DMS53 (cell line): ENCODE data around the gene SOX21.
"Not testable (repeated sequence)": the region's sequence is repeated elsewhere in the genome, so short reads cannot be mapped to it uniquely, and the experiment has no call there.

ENCODE experiments used
- DNase-seq: peaks from one replicate; lab custom pipeline; 2025; lab: John Stamatoyannopoulos, UW

SOX21 gene

DNA sequence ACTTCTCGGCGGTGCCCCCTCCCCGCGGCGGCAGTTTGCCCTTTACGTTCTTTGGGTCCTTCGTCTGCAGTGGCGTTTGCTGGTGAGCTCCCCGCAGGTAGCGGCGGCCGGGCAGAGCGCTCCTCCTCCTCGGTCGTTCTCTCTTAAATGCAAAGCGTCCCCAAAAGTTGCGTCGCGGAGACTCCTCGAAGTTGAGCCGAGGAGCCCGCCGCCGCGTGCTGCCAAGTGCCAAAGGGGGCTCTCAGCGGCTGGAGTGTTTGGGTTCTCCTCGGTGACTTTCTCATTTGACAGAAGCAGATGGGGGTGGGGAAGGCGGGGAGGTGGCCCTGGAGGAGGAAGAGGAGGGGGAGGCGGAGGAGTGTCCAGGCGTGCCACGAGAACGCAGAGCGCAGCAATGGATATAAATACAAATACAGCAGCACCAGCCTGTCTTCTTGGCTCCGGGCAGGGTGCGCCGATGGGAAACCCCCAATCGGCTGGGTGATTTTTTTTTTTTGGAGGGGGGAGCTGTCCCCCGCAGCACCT is at the start of gene SOX21:
TSS of gene SOX21 (minus strand) at position 259 of the 525 bp plus-strand sequence. CDS start 496 bp downstream, outside the sequence.
- DNase-seq, result peak; percentile 42

DNA sequence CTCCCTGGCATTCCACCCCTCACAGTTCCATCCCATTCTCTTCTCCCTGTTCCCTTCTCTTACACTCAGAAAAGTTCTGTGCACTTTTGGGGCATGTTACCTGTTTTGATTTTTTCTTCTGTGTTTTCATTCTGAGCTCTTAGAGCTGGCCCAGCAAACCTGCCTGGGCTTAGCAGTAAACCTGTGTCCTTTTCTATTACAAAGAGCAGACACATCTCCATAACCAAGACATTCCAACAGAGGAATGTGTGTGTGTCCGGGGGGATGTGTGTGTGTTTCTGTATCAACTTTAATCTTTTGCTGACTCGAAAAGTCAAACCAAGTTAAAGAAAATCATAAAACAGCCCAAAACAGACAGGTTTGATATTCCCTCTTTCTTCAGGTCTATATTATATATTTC is 49.1 kb upstream of the SOX21 start:
- DNase-seq, result no peak

DNA sequence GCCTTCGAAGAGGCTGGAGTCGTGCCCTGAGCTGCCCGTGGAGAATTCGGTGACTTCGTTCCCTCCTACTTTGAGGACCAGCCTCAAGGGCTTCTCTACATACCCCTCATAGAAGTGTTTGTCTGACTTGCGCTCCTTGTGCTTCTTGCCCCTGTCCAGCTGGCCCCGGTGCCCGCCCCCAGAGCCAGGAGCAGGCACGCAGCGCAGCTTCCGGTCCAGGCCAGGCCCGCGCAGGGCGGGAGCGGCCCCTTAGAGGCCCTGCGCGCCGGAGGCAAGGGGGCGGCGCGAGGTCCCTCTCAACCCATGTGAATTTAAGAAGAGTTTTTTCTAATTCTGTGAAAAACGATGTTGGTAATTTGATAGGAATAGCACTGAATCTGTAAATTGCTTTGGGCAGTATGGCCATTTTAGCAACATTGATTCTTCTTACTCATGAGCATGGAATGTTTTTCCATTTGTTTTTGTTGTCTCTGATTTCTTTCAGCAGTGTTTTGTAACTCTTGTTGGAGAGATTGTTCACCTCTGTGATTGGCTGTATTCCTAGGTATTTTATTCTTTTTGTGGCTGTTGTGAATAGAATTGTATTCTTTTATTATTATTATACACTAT is 46.9 kb upstream of the SOX21 start:
- DNase-seq, result no peak

DNA sequence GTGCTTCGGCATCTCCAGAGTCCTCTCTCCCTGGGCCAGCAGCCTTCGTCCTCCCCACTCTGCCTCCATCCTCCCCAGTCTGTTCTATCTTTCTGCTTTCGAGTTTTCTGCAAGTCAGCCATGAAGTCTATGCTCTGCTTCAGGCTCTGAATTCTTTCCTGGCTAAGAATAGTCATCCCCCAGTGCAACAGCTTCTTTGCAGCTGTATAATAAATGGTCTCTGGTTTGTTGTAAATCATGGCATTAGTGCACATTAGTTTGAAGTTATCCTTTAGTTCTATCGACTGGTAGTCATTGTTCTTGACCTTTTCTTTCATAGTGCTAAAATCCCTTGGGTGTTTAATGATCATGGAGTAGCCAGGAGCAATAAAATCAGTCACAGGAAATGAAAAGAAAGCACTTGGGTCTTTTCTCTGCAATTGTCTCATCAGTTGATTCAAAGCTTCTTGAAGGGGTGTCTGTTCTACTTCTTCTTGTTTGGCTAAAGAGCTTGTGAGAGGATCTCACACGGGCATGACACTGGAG is 46.2 kb upstream of the SOX21 start:
- DNase-seq, result no peak

DNA sequence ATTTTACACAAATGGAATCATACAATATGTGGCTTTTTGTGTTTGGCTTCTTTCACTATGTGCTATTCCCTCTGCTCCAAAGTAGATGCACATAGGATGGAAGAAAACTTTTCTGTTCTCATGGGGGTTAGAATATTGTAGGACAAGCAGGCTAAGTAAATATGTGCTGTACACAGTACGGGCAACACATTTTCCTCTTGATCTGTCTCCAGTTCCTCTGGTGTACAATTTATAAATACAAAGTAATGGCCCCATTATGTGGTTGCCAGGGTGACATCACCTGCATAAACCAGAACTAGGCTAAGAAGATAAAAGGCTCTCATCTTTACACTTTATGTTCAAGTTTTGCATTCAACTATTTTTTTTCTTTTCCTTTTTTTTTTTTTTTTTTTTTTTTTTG is 41.0 kb upstream of the SOX21 start:
- no peak for DNase-seq

DNA sequence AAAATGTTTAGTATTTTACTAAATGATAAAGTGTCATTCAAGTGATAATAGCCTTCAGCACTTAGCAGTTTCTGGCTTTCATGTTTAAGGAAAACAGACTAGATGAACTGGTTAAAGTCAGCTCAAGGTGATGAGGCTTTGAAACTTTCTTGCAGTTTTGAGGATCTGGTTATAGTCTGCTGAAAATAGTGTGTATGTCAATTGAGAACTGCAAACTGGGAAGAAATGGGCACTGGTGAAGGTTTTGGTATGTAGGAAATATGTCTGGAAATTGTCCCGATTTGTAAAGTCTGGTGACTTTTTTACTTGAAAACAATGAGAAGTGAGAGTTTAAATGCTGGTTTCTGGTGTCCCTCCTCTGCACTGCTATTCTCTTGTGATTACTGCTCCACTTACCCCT is 36.8 kb upstream of the SOX21 start:
- no peak for DNase-seq

DNA sequence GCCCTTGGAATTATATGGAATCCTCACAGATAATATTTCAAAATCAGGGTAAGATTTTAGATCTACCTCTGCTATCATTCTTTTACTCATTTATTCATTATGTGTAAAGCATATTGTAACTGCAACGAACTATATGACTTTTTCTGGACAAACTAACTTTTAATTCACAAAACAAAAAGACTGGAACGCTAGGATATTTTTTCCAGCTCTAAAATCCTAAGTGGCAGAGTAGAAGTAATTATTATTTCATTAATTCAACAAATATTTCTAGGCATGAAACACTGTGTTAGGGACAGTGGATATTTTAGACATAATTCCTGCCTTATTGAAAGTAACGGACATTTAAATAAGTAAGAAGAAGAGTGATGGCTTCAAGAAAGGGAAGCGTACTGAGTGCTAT is 26.9 kb upstream of the SOX21 start:
- no peak for DNase-seq

DNA sequence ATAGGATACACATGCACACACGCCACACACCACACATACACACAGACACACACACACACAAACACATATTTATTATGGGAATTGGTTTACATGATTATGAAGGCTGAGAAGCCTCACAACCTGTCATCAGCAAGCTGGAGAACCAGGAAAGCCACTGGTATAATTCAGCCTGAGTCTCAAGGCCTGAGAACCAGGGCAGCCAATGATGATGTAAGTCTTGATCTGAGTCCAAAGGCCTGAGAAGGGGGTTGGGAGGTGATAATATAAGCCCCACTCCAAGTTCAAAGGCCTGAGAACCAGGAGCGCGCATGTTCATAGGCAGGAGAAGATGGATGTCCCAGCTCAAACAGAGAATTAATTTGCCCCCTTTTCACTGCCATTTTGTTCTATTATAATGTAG is 18.7 kb upstream of the SOX21 start:
- peak; percentile 9 for DNase-seq

DNA sequence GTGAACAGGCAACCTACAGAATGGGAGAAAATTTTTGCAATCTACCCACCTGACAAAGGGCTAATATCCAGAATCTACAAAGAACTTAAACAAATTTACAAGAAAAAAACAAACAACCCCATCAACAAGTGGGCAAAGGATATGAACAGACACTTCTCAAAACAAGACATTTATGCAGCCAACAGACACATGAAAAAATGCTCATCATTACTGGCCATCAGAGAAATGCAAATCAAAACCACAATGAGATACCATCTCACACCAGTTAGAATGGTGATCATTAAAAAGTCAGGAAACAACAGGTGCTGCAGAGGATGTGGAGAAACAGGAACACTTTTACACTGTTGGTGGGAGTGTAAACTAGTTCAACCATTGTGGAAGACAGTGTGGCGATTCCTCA is 17.6 kb upstream of the SOX21 start:
- not testable (repeated sequence) for DNase-seq

DNA sequence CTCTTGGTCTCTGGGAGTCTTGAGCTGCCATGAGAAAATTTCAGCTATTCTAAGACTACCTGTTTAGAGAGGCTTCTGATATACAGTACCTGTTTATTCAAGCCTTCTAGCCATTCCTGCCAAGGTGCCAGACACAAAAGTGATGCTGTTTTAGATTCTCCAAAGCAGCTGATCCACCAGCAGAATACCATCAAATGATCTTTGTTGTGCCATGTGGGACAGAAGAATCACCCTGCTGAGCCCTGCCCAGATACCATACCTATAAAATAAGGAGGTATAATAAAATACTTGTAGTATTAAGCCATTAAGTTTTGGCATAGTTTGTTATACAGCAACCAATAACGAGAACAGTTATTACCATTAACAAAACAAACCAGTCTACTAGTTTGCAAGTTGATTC is 14.1 kb upstream of the SOX21 start:
- no peak for DNase-seq

DNA sequence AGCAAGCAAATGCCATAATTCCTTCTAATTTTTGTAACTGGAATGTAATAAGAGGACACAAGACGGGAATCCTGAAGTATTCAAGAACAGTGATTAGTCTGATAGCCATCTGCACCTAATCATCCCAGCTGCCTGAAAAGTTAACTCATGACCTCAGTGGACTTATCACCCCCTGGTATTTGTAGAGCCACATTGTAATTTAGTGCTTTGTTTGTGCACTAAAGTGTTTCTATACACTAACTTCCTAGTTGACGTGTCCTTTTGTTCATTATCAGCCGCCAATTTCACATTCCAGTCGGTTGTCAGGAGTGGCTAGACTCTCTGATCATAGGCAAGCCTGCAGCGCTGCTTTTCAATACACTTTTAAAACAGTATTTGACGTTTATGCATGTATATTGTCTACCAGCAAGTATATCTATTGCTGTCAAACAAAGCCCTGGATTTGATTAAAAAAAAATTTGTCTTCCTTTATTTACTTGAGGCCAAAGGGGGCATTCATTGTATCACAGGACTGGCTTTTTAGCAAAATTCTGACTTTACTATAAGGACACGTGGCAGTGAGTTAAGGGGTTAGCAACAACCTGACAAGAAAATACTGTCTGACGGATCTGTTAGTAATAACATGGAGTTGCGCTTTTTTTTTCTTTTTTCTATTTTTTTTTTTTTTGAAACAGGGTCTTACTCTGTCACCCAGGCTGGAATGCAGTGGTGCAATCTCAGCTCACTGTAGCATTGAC is 10.4 kb upstream of the SOX21 start:
- DNase-seq, result no peak

DNA sequence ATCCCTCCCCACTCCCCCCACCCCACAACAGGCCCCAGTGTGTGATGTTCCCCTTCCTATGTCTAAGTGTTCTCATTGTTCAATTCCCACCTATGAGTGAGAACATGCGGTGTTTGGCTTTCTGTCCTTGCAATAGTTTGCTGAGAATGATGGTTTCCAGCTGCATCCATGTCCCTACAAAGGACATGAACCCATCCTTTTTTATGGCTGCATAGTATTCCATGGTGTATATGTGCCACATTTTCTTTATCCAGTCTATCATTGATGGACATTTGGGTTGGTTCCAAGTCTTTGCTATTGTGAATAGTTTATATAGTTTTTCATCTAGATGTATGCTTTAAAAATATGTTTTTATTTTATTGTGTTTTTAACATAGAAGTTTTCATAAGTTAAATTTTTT is 6.4 kb upstream of the SOX21 start:
- not testable (repeated sequence) for DNase-seq

DNA sequence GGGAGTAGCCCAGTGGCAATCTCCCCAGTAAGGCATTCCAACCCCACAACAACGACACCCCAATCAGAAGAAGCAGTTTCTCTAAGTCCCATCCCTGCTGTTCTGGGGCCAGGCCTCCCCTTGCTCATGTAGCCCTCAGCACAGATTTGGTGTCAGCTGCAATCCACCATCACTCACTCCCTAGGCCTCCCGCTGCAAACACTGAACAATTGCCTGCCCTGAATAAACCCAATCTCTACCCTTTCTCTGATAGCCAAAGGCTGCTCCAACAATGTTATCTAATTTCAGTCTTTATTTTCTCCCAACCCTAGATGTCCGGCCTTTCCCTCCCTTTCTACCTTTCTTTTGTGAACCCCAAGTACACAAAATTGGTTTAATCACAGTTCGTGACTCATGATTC is 5.6 kb upstream of the SOX21 start:
- DNase-seq, result no peak

DNA sequence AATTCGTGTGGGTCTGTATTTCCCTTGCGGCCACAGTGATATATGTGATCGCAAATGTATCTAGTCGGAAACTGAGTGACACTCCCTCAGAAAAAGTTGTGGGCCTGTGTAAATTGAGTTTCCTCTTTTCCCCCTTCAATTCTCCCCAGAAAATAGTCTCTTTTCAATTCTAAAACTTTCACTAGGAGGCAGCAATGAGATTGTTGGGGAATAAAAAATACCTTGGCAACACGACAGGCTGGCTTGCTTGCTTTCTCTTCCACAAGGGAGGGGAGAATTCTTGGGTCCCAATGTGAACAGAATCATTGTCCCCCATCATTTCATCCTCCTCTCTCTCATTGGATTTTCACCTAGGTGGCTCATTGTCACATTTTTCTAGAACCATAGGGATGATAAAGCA is 3.7 kb upstream of the SOX21 start:
- peak; percentile 2 for DNase-seq

DNA sequence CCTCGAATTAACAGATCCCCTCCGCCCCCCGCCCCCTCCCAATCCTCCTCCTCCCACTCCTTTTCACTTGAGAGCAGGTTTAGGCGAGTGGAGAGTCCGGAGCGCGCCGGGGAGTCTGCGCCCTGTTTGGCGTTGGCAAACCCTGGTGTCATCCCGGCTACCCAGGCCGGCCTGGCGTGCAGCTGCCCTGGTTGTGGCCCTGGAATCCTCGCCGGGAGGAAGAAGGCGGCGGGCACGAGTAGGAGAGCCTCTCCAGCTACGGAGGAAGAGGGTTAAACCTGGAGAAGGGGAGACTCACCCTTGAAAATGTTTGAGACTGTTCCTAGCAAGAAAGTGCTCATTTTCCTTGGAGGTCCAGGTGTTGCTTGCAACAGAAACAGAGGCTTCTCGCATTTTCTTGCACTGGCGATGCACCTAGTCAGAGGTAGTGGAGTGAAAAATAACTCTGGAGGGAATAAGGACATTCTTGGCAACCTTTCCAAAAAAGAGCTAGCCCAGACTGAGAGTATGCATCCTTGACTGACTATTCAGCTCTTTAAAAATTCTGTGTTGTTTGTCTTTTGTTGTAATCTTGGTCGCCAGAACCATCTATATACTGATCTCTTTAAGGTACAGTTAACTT is 1.3 kb upstream of the SOX21 start:
- DNase-seq, result peak; percentile 32

DNA sequence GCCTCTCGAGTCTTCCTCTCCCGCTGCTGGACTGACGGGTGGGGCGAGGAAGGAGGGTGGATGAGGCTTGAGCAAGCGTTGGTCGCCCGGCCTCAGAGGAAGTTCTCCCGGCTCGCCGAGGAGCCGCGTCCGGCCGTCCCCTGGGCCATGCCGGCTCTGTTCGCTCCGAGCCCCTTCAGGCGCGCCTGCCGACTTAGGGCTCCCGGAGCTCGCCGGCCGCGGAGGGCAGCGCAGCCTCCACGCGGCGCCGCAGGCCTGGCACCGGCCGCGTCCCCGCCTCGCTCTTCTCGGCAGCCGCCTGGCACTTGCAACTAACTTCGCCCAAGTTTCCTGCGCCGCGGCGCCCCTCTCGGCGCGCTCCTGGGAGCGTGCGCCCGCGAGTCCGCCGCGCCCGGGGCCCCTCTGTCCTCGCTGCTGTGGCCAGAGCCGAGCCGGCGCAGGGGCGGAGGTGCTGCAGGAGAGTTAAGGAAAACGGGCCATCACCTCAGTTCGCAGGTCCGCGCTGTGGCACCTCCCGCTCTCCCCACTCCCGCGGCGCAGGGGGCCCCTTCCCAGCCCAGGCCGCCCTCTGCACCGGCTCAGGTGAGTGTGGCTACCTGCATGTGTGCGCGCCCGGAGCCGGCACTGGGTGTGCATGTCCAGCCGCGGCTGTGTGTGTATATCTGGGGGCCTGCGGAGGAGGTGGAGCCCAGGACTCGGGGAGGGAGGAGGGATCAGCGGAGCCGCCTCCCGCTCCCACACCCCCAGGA is 641 bp upstream of the SOX21 start:
- peak; percentile 58 for DNase-seq

DNA sequence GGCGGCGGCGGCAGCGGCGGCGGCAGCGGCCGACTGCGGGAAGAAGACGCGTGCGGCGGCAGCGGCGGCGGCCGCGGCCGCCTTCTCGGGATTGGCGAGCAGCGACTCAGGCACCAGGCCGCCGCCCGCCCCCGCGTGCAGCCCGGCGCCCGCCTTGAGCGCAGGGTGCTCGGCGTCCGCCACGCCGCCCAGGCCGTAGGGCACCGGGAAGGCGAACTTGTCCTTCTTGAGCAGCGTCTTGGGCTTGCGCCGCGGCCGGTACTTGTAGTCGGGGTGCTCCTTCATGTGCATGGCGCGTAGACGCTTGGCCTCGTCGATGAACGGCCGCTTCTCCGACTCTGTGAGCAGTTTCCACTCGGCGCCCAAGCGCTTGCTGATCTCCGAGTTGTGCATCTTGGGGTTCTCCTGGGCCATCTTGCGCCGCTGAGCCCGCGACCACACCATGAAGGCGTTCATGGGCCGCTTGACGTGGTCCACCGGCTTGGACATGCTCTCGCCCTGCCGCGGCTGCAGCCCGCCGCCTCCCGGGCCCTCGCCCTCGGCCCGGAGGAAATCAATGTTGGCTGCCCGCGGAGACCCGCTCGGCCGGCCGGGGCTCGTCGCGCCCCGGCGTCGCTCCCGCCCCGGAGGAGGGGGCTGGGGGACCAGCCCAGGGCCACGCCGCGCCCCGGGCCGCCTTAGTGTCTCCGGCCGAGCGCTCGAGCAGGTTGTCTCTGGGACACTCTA is 621 bp downstream of the SOX21 start:
- peak; percentile 55 for DNase-seq

DNA sequence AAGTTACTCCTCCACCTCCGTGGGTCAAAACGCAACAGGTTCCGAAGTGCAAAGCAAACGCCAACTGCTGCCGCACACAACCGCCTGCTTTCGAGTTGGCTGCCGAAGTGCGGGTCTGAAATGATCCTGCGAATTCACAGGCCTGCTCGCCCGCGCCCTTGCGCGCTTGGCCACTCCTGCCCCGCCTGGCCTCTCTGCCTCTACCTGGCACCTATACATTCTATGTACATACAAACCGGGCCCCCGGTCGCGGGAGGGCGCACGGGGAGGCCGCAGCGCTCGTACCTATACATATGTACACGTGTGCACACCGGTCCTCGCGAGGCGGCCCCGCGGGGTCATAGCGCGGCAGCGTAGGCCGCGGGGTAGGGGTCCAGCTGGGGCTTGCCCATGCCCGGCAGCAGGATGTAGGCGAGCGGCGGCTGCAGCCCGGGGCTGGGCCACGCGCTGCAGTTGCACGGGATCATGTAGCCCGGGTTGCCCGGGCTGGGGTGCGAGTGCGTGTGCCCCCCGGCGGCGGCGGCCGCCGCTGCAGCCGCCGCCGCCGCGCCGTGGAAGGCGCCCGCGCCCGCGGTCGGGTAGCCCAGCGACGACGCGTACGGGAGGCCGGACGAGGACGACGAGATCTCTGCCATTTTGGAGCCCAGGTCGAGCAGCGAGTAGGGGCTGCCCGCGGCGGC is 1.3 kb downstream of the SOX21 start:
- peak; percentile 69 for DNase-seq

DNA sequence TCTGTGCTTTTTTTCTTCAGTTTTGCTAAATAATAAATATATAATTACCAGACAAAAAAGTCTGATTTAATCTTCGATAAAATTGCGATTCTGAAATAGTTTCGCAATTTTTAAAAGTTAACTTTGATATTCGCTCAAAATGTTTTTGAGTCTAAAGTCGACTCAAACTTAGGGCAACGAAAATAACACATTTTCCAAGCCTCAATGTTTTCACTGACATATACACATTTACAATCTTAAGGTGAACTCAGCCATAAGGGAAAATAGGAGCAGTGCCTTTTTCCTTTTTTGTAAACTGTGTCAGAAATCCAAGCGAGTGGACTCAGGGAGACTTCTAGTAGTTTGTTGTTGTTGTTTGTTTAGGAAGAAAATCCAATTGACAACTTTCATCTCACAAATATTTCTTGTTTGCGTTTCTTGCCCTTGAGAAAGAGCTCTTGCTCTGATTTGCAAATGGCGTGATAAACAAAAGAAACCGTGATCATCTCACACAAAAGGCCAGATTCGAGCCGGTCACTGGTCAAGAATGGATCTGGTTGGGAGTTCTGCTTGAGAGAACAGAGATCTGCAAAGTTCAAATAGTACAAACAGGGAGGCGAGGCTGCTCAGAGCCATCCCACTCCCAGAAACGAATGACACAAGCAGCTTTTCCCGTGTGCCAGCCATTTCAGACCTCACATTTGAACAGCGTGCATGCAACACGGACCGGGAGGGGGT is 2.1 kb downstream of the SOX21 start:
- DNase-seq, result peak; percentile 23
